ENCODE results near the gene ABCG2.

- no peak for TF ChIP-seq POLR2A (IDR thresholded peaks at IDR 0.05; ENCODE audit: low read depth, low read length)
- no peak for TF ChIP-seq POLR2AphosphoS5 (IDR thresholded peaks at IDR 0.05; ENCODE audit: low read depth, low read length)
These were observed 52.2 kb downstream of the ABCG2 start for GRCh38 chr4:88106205-88106604.
